ENCODE measurements around the gene GPBP1.

GPBP1 gene

GRCh38 chr5:57173319-57174127, at the start of gene GPBP1:
Gene GPBP1 (plus strand): TSS chr5:57174059. CDS start chr5:57214131, 40,072 bp downstream.
- TF ChIP-seq FOXM1 (IDR thresholded peaks at IDR 0.05; ENCODE audit: borderline replicate concordance, low read depth) (no peak; the same call in 1 of the 2 replicates), RAD21 (IDR thresholded peaks at IDR 0.05; ENCODE audit: low read depth) (no peak), TAF1 (IDR thresholded peaks at IDR 0.05; ENCODE audit: low read depth) (peak; percentile 94), USF1 (IDR thresholded peaks at IDR 0.05) (no peak), TEAD4 (IDR thresholded peaks at IDR 0.05) (no peak; the same call in none of the 2 replicates), CREB1 (IDR thresholded peaks at IDR 0.05; ENCODE audit: low read depth) (peak; percentile 75; the same call in 1 of the 2 replicates), REST (IDR thresholded peaks at IDR 0.05; ENCODE audit: low read depth) (no peak), CEBPB (IDR thresholded peaks at IDR 0.05) (no peak), EGR1 (IDR thresholded peaks at IDR 0.05) (0 out of 2 replicates have a peak, but pooled peaks have one; percentile 22), NFIC (IDR thresholded peaks at IDR 0.05) (no peak), MAX (IDR thresholded peaks at IDR 0.05) (peak; percentile 60), ZBTB7A (IDR thresholded peaks at IDR 0.05; ENCODE audit: low read depth) (no peak), EP300 (IDR thresholded peaks at IDR 0.05; ENCODE audit: borderline replicate concordance) (peak; percentile 10; the same call in 1 of the 2 replicates), YY1 (IDR thresholded peaks at IDR 0.05; ENCODE audit: low read depth) (peak; percentile 96), TCF12 (IDR thresholded peaks at IDR 0.05; ENCODE audit: low read depth) (peak; percentile 34; the same call in 1 of the 2 replicates)

GRCh38 chr5:57128325-57128724, 45.5 kb upstream of the GPBP1 start:
- TF ChIP-seq REST (IDR thresholded peaks at IDR 0.05; ENCODE audit: low read depth) (no peak), YY1 (IDR thresholded peaks at IDR 0.05; ENCODE audit: low read depth) (no peak), TEAD4 (IDR thresholded peaks at IDR 0.05) (no peak), RAD21 (IDR thresholded peaks at IDR 0.05; ENCODE audit: low read depth) (no peak), USF1 (IDR thresholded peaks at IDR 0.05) (peak; percentile 36; the same call in 1 of the 2 replicates), EGR1 (IDR thresholded peaks at IDR 0.05) (no peak)

GRCh38 chr5:57133574-57133973, 40.3 kb upstream of the GPBP1 start:
- TF ChIP-seq TCF12 (IDR thresholded peaks at IDR 0.05; ENCODE audit: low read depth) (no peak), CREB1 (IDR thresholded peaks at IDR 0.05; ENCODE audit: low read depth) (no peak), USF1 (IDR thresholded peaks at IDR 0.05) (no peak), TEAD4 (IDR thresholded peaks at IDR 0.05) (no peak), EP300 (IDR thresholded peaks at IDR 0.05; ENCODE audit: borderline replicate concordance) (no peak), ZBTB7A (IDR thresholded peaks at IDR 0.05; ENCODE audit: low read depth) (no peak), MAX (IDR thresholded peaks at IDR 0.05) (no peak), YY1 (IDR thresholded peaks at IDR 0.05; ENCODE audit: low read depth) (no peak)

GRCh38 chr5:57137401-57137800, 36.5 kb upstream of the GPBP1 start:
- TF ChIP-seq NFIC (IDR thresholded peaks at IDR 0.05) (no peak), ZBTB7A (IDR thresholded peaks at IDR 0.05; ENCODE audit: low read depth) (no peak), TEAD4 (IDR thresholded peaks at IDR 0.05) (no peak), YY1 (IDR thresholded peaks at IDR 0.05; ENCODE audit: low read depth) (no peak), CEBPB (IDR thresholded peaks at IDR 0.05) (no peak), EP300 (IDR thresholded peaks at IDR 0.05; ENCODE audit: borderline replicate concordance) (no peak), CREB1 (IDR thresholded peaks at IDR 0.05; ENCODE audit: low read depth) (no peak), TAF1 (IDR thresholded peaks at IDR 0.05; ENCODE audit: low read depth) (no peak), RAD21 (IDR thresholded peaks at IDR 0.05; ENCODE audit: low read depth) (no peak), REST (IDR thresholded peaks at IDR 0.05; ENCODE audit: low read depth) (no peak), EGR1 (IDR thresholded peaks at IDR 0.05) (no peak), TCF12 (IDR thresholded peaks at IDR 0.05; ENCODE audit: low read depth) (no peak), USF1 (IDR thresholded peaks at IDR 0.05) (no peak), MAX (IDR thresholded peaks at IDR 0.05) (no peak), FOXM1 (IDR thresholded peaks at IDR 0.05; ENCODE audit: borderline replicate concordance, low read depth) (no peak)

Data from Ishikawa (cell line).